Testis (tissue), 2 donors: Measurements from ENCODE around the gene SLC25A12.

Experiments
- POLR2A ChIP-seq: fragments of 450-650 bp; IDR thresholded peaks from one replicate; pipeline ENCODE4 v1.6.1; 2017; ENCODE audit warnings: antibody characterized with exemption, mild to moderate bottlenecking, moderate library complexity
- TF ChIP-seq, protein P1 (sequence below), 3 experiments: fragments of 450-650 bp in 2 of 3; fragments of 200-600 bp in 1 of 3; sonication (generic) in 1 of 3; IDR thresholded peaks; one replicate each; pipeline ENCODE4 v1.5.1; 2016 to 2019; ENCODE audit warnings: antibody characterized with exemption in 3 of 3, mild to moderate bottlenecking in 2 of 3, moderate library complexity in 1 of 3

DNA sequence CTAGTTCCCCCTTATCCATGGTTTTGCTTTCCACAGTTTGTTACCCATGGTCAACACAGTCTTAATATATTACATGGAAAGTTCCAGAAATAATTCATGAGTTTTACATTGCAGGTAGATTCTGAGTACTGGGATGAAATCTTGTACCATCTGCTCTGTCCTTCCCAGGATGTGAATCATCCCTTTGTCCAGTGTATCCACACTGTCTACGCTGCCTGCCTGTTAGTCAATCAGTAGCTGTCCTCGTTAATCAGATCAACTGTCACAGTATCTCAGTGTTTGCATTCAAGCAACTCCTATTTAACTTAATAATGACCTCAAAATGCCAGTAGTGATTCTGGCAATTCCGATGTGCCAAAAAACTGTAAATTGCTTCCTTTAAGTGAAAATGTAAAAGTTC is 130.4 kb downstream of the SLC25A12 start:
- TF ChIP-seq, protein P1, sequence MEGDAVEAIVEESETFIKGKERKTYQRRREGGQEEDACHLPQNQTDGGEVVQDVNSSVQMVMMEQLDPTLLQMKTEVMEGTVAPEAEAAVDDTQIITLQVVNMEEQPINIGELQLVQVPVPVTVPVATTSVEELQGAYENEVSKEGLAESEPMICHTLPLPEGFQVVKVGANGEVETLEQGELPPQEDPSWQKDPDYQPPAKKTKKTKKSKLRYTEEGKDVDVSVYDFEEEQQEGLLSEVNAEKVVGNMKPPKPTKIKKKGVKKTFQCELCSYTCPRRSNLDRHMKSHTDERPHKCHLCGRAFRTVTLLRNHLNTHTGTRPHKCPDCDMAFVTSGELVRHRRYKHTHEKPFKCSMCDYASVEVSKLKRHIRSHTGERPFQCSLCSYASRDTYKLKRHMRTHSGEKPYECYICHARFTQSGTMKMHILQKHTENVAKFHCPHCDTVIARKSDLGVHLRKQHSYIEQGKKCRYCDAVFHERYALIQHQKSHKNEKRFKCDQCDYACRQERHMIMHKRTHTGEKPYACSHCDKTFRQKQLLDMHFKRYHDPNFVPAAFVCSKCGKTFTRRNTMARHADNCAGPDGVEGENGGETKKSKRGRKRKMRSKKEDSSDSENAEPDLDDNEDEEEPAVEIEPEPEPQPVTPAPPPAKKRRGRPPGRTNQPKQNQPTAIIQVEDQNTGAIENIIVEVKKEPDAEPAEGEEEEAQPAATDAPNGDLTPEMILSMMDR (IDR thresholded peaks at IDR 0.05): no peak
- no peak for TF ChIP-seq POLR2A
